ENCODE data around the gene MAP3K5. TPM values are rescaled to one million over a fixed set of nuclear protein-coding genes. Genes with fewer than 3 reads are reported as not detected.

Gene MAP3K5
- total RNA-seq, 1 donor from 2014 or later: 5.7 TPM

DNA sequence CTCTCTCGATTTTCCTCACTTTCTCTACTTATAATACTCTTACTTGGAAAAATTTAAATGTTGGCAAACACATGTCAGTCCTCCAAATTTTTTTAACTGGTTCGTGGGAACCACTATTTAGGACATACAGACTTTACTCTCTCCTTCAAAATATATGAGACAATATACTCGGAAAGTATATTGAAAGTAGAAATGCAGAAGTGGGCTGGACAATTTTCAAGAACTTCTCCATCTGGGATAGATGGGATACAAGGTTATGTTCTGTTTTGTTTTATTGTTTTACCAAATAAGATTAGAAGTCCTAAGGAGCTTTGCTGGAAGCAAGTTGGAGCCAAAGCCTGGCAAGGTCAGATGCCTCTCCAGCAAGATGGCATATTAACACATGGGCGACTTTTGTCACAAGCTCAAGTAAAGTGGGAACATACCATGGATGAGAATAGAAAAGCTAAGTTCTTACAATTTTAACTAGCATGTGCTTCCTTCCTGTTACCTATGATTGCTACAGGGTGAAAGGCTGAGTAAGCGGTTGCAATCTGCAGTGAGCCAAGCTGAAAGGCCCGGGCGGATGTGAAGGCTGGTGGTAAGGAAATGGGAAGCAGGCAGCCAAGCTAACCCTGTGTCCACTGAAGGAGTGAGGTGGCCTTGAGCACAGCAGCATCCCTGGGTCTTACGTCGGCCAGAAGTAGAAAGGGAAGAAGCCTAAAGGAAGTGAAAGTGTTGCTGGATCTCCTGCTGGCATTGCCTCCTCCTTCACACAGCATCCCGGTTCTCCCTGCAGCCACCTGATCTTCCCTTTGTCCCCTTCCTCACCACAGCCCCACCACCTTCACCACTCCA is 7.1 kb downstream of the MAP3K5 start:
- TF ChIP-seq CTCF (IDR thresholded peaks at IDR 0.05; ENCODE audit: insufficient read depth, low read length, poor library complexity, severe bottlenecking): no peak
- Histone ChIP-seq H3K27me3 (ENCODE audit: control insufficient read depth, insufficient read depth, low read length) (no peaks in the 10 kb centered on the region), H3K36me3 (ENCODE audit: control insufficient read depth, insufficient read depth, low read length) (no peaks in the 10 kb centered on the region), H3K4me3 (ENCODE audit: low read depth, low read length) (no peak overlapping the region)
- no peak for DNase-seq (ENCODE audit: low read depth)

- DNase-seq (ENCODE audit: low read depth): no peak
- H3K27me3 ChIP-seq (ENCODE audit: control insufficient read depth, insufficient read depth, low read length): no peaks in the 10 kb centered on the region
- H3K36me3 ChIP-seq (ENCODE audit: control insufficient read depth, insufficient read depth, low read length): no peaks in the 10 kb centered on the region
- no peak for TF ChIP-seq CTCF (IDR thresholded peaks at IDR 0.05; ENCODE audit: insufficient read depth, low read length, poor library complexity, severe bottlenecking)
- no peak overlapping the region for H3K4me3 ChIP-seq (ENCODE audit: low read depth, low read length)
These were observed 8.0 kb downstream of the MAP3K5 start for GRCh38 chr6:136784271-136784664.

DNA sequence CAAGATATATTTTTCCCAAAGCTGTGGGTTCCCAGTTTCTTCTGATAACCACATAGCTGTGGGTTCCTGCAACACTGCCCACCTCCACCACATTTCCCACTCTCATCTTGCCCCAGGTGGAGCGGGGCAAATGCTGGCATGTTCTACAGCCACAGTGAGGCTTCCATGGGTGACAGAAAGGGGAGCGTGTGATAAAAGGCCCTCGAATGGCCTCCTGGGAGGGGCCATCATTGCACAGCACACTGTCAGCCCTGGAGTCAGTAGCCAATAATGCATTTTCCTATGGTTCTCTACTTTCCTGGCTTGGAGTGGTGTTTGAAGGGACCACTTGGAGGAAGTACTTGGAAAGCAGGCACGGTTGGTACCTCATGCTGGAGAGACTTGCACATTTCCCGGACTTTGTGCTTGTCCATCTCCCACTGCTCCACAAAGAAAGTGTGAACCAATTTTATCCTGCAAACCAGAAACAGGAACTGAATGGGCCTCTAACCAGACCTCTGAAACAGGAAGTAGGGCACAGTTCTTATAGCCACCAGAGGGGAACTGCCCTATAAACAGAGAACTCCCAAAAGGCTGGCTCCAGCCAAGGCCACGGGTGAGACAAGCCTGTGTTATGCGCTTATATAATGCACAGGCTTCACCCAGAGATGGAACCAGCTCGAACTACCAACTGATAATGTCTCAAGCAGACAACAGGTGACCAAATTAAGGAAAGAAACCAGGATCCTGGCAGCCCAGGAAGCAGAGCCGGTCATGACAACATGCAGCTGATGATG is 8.6 kb downstream of the MAP3K5 start:
- Histone ChIP-seq H3K4me3 (ENCODE audit: low read depth, low read length) (no peak overlapping the region), H3K36me3 (ENCODE audit: control insufficient read depth, insufficient read depth, low read length) (no peaks in the 10 kb centered on the region), H3K27me3 (ENCODE audit: control insufficient read depth, insufficient read depth, low read length) (no peaks in the 10 kb centered on the region)
- TF ChIP-seq CTCF (IDR thresholded peaks at IDR 0.05; ENCODE audit: insufficient read depth, low read length, poor library complexity, severe bottlenecking): no peak
- DNase-seq (ENCODE audit: low read depth): no peak

- Histone ChIP-seq H3K27me3 (ENCODE audit: control insufficient read depth, insufficient read depth, low read length) (no peaks in the 10 kb centered on the region), H3K4me3 (ENCODE audit: low read depth, low read length) (no peak overlapping the region), H3K36me3 (ENCODE audit: control insufficient read depth, insufficient read depth, low read length) (no peaks in the 10 kb centered on the region)
- no peak for DNase-seq (ENCODE audit: low read depth)
- TF ChIP-seq CTCF (IDR thresholded peaks at IDR 0.05; ENCODE audit: insufficient read depth, low read length, poor library complexity, severe bottlenecking): no peak
These were observed 9.3 kb downstream of the MAP3K5 start for GRCh38 chr6:136783021-136783420.

DNA sequence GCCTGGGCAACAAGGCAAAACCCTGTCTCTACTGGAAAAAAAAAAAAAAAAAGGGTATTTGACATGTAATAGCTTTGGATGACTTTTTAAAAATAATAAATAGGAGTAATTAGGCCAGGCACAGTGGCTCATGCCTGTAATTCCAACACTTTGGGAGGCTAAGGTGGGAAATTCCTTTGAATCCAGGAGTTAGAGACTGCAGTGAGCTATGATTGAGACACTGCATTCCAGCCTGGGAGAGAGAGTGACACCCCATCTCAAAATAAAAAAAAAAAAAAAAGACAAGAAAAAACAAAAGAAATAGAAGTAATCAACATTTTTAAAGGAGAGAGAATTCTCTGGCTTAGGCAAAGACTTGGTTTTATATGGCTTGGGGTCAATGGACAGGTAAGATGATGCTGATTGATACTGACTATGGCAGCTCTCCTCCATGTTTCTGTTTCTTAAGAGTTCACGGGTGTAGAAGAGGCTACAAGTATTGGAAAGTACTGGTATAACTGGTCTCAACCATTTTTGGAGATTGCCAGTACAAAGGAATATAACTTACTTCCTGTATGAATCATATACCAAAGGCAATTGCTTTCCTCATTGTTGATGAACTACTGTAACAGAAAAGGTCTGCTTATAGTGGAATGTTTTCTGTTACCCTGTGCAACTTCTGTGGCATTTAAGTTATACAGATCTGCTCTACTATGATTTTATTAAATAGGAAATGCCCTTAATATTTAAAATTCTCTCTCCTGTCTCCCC is 10.1 kb downstream of the MAP3K5 start:
- Histone ChIP-seq H3K27me3 (ENCODE audit: control insufficient read depth, insufficient read depth, low read length) (no peaks in the 10 kb centered on the region), H3K4me3 (ENCODE audit: low read depth, low read length) (no peak overlapping the region), H3K36me3 (ENCODE audit: control insufficient read depth, insufficient read depth, low read length) (no peaks in the 10 kb centered on the region)
- DNase-seq (ENCODE audit: low read depth): no peak
- no peak for TF ChIP-seq CTCF (IDR thresholded peaks at IDR 0.05; ENCODE audit: insufficient read depth, low read length, poor library complexity, severe bottlenecking)

Measured in kidney epithelial cell (primary cell).